SIG-M5 treated with dmso at 0.1 percent for 504 hours (cell line): Measurements from ENCODE around the gene TASP1.
"Not testable (repeated sequence)": the region's sequence is repeated elsewhere in the genome, so short reads cannot be mapped to it uniquely, and the experiment has no call there.

ENCODE experiments used
- DNase-seq: peaks from one replicate; lab custom pipeline; 2025; ENCODE audit not compliant: unreplicated experiment; lab: John Stamatoyannopoulos, UW

TASP1 gene, protein sequence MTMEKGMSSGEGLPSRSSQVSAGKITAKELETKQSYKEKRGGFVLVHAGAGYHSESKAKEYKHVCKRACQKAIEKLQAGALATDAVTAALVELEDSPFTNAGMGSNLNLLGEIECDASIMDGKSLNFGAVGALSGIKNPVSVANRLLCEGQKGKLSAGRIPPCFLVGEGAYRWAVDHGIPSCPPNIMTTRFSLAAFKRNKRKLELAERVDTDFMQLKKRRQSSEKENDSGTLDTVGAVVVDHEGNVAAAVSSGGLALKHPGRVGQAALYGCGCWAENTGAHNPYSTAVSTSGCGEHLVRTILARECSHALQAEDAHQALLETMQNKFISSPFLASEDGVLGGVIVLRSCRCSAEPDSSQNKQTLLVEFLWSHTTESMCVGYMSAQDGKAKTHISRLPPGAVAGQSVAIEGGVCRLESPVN

DNA sequence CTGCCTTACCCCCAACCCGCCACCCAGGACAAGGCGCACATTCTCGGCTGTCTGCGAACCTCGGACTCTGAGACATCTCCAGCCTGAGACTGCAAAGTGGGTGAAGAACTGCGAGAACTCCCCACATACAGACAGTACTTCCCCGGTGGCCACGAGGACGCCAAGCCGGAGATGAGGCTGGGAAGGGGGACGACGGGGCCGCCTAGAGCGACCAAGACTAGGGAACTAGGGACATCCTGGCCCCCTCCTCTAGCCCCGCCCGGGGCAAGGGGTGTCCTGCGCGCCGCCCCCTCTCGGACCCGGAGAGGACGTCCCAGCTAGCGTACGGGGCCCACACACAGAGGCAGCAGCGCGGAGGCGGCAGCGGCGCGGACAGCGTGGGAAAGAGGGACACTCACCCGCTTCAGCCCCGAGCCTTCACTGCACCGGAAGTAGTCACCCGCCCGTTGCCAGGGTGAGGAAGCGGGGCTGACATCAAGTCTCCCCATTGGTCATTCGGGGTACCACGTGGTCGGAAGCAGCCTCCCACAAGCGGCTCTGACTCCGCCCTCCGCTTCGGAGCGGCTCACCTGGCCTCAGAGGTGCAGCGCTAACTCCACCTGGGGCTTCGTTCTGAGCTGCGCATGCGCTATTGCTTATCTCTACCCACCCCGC, at the start of gene TASP1:
Gene TASP1 (minus strand): TSS at position 437 of the 654 bp plus-strand sequence. CDS start 8,854 bp downstream, outside the sequence.
- peak; percentile 95 for DNase-seq

DNA sequence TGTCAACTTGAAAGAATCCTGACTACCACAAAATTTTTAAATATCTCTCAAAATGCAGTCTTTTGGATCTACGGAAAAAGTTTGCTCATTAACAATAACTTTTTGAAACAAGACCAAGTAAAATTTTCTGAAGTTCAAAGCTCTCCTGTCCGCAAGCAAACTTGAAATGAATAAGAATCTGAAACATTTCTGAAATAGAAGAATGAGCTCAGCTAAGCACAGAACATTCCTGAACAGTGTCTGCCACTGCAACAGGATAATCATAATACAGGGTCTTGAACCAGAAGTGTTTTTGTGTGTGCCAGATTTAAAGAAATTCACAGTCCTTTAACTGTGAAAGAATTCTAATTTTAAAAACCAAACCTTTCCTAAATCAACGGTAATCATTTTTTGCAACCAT, 49.1 kb upstream of the TASP1 start:
- no peak for DNase-seq

DNA sequence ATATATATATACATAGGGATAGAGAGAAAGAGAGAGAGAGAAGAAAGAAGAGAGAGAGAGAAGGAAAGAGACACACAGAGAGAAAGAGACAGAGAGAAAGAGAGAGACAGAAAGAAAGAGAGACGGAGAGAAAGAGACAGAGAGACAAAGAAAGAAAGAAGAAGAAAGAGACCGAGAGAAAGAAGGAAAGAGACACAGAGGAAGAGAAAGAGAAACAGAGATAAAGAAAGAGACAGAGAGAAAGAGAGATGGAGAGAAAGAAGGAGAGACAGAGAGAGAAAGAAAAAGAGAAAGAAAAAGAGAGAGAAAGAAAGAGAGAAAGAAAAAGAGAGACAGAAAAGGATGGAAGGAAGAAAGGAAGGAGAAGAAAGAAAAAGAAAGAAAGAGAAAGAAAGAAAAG, 46.9 kb upstream of the TASP1 start:
- DNase-seq, result no peak

DNA sequence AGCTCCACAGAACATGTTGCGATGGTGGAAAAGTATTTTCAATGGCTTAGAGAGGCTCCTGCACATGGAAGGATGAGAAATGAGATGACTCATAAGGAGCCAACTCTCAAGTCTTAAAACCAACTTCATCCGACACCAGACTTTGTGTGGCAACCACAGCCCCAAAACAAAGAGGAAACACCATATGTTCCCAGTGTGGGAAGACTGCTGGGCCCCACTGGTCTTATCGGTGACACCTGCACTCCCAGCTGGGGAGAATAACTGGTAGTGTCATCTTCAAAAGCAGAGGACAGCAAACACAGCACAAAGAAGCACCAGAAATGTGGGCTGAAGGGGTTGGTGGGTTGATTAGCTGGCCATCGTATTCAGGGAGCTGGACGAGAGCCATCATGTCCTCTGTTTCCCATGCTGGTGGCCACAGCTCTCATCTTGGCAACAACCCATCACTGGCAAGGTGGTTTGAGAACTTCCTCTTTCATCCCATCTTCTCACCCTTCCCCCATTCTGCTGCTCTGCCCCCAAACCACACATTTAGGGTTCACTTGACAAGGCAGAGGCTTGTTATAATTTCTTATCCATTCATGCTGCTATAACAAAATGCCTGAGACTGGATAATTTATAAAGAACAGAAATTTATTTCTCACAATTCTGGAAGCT, 46.0 kb upstream of the TASP1 start:
- DNase-seq, result peak; percentile 60

DNA sequence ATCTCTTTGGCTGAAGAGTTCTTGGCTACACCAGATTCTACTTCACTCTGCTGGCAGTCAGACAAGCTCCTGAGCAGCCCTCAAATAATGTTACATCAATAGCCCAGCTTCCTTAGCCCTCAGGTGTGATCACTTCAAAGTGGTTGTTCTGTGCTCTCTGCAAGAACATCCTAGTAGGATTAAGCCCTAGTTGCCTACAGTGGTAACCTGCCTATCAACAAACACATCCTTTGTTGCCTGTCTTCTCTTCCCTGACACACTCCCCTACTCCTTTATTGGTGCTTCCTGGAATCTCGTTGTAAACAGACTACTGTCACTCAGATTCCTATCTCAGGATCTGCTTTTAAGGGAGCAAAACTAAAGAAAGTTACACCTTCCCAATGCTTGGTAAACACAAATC, 45.1 kb upstream of the TASP1 start:
- DNase-seq, result no peak

DNA sequence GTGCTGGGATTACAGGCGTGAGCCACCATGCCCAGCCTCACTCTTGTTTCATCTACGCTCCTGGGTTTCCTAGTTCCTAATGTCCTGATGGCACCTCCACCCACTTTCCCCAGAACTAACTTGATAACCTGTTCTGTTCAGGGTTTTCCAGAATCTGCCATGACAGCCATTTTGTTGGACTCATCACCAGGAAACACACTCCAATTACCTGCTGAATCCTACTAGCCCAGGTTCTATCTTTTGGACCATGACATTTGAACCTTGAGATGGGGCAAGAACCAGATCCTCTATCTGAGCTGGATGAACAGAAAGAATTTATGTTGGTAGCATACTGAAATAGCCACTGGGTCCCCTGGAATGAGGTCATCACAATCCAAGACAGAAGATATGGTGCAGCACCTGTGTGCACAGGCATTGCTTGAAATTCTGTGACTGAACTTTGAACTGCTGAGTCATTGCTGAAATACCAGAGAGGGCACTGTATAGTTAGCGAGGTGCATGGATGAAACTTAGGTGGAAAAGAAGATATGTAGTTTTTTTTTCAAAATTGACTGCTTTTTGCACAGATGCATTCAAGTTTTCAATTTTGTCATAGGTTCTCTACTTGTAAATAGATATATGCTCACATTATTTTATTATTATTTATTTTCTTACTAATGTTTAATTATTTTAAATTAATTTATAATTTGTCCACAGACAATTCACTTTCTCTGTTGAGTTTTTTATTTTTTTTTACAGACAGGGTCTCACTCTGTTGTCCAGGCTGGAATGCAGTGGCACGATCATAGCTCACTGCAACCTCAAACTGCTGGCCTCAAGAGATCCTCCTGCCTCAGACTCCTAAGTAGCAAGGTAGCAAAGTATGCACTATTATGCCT, 42.8 kb upstream of the TASP1 start:
- peak; percentile 3 for DNase-seq

DNA sequence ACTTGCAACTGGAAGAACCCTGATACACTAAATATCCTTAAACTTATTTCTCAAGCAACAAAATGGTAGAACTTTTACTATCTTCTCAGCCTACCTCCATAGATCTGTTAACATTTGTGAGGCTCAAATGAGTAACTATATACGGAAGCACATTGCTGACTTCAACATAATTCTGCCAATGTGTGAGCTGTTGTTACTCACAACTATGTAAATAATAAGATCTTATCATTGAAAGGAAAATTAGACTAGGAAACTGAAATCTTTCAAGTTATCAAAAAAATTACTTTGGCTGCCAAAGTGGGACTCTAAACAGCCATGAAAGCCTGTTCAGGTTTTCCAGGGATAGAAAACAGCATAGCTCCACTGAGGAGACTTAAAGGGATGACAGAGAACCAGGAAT, 40.2 kb upstream of the TASP1 start:
- no peak for DNase-seq

DNA sequence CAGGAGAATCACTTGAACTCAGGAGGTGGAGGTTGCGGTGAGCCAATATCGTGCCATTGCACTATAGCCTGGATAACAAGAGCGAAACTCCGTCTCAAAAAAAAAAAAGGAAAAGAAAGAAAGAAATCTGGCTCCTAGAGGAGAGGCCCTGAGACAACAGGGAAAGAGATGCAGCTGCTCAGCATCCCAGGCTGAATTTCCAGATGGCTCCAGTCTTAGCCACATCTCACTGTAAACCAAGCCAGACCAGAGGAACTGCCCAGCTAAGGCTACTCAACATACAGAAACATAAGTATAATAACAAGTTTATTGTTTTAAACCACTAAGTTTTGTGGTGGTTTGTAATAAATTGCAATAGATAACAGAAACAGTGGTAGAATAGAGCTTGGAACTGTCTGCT, 38.5 kb upstream of the TASP1 start:
- no peak for DNase-seq

DNA sequence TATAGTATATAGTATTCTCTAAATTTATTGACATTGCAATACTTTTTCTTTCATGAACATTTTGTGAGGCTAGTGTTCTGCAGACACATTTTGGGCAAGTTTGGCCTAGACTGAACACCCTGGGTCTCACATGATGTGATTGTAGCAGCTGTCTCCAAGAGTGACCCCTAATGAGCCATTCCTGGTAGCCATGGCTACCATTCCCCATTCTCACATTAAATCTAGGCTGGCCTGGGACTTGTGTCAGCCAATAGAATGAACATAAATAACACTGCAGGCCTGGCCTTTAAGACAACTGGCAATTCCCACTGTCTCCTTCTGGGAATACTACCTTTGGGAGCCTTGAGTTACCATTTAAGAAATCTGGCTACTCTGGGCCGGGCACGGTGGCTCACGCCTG, 38.0 kb upstream of the TASP1 start:
- no peak for DNase-seq

DNA sequence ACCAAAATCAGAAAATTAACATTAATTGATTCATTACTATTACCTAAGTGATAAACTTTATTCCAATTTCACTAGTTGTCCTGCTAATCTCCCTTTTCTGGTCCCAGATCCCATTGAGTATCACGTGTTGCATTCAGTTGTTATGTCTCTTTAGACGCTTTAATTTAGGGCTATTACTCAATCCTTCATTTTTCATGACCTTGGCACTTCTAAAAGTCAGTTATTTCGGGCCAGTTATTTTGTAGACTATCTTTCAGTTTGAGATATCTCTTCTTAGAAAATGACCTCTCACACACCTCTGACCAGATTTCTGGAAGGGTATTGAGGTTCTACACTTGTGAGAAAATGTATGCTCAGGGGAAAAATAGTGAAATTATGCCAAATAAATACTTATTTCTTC, 34.0 kb upstream of the TASP1 start:
- no peak for DNase-seq

DNA sequence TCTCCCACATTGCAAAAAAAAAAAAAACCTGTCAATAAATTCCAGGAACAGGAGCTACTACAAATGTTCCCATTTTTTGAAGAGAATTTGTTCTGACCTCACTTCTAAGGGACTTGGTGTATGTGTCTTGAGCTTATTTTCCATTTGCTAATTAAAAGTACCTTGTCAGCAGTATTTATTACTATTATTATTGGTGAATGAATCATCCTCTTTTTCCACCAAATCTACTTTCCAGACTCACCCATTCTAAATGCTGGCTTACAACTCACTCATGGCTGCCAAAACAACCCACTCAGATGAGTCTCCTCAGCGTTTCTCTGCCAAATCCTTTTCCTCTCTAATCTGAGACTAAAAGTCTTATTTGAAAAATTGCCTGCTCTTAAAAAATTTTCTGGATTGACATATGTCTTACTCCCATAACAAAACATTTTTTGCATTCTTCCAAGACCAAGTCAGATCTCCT, 33.2 kb upstream of the TASP1 start:
- no peak for DNase-seq

DNA sequence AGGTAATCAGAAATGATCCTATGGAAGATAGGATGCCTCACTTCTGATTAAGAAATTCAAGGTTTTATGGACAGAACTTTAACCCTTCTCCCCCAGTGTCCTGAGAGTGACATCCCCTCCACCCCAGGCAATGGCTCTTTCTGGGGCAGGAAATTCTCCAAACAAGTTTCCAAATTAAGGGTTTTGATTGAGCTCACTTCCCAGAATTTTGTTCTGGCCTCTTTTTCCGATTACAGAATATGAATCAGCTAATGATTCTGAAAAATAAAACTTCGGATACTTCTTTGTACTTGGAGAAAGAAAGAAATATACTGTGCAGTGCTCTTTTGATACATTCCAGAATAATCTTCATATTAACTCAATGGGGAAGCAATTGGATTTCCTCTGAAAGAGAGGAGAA, 32.8 kb upstream of the TASP1 start:
- DNase-seq, result no peak

DNA sequence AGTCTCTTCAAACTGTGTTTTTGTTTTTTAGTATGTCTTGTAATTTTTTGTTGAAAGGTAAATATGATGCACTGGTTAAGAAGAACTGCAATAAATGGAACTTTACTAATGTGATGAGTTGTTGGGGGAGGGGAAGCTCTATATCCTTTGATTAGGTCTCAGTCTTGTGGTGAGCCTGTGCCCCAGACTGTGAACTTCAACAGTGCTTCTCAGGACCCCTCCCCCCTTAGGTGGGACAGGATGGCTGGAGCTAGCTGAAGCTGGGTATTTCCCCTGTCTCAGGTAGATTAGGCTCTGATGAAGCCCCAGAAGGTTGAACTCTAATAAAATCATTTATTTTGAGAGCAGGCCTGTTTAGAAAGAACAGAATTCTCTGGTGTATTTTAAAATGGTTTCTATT, 31.4 kb upstream of the TASP1 start:
- DNase-seq, result no peak

DNA sequence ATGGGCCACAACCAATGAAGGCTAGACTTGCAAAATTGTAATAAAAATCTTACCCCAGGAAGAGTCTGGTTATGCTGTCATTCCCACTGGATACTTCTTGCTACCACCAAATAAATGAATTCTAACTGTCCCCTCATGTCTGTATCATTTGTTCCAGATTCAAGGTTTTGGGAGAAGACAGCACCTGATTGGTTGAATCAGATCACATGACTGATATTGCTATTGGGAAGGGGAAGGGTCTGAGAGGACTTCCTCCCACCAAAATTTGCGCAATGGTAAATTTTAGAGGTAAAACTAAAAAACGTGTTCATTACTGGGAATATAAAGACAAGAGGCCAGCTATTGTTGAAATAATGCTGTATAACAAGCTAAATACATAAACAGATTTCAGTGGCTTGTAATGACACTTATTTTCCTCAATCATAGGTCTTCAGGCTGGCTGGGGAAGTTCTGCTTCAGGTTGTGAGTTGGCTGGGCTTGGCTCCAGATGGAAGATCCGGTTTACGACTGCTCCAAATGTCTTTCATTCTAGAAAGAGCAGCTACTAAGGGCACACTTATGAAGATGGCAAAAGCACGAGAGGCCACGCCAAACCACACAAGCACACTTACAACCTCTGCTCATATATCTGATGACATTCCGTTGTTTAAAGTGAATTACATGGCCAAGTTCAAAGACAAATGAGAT, 27.1 kb upstream of the TASP1 start:
- no peak for DNase-seq

DNA sequence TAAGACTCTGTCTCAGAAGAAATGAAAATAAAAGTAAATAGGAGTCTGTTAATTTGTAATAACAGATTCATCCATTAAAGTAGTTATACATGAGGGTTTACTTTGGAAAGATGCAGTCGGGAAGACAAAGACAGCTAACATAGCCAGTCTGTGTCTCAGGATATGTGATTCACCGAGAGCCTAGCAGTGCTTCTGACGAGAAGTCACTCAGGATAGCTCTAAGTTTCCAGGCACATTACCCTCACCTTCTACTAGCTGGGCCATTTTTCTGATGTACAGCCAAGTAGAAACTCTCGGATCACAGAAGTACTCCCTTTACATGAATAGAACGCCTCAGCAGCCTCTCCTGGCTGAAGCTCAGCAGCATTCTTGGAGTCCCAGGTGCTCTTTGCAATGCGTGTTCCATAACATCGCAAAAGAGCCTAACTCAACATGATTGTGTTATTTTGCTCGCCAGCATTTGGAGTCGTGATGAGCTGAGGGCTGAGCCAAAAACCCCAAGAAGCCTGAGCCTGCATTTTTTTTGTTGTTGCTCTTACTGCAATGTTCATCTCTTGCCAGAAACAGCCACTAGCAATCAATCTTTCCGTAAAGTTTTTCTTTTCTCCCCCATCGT, 22.4 kb upstream of the TASP1 start:
- no peak for DNase-seq

DNA sequence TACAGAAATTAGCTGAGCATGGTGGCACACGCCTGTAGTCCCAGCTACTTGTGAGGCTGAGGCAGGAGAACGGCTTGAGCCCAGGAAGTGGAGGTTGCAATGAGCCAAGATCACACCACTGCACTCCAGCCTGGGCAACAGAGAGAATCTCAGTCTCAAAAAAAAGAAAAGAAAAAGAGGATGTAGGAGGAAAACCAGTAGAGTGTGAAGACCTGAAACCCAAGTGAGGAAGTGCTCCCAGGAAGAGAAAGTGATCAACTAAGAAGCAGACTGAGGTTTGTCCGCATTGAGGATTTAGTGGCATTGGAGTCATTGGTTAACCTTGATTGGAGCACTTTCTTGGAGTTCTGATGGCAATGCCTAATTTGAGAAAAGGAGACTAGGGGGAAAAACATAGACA, 20.6 kb upstream of the TASP1 start:
- peak; percentile 62 for DNase-seq

DNA sequence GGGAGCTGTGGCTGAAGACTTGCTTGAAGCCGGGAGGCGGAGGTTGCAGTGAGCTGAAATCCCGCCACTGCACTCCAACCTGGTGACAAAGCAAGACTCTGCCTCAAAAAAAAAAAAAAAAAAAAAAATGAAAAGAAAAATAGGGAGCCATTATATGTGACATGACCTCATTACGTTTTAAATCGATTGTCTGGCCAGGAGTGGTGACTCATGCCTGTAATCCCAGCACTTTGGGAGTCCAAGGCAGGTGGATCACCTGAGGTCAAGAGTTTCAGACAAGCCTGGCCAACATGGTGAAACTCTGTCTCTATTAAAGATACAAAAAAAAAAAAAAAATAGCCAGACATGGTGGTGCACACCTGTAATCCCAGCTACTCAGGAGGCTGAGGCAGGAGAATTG, 19.3 kb upstream of the TASP1 start:
- not testable (repeated sequence) for DNase-seq

DNA sequence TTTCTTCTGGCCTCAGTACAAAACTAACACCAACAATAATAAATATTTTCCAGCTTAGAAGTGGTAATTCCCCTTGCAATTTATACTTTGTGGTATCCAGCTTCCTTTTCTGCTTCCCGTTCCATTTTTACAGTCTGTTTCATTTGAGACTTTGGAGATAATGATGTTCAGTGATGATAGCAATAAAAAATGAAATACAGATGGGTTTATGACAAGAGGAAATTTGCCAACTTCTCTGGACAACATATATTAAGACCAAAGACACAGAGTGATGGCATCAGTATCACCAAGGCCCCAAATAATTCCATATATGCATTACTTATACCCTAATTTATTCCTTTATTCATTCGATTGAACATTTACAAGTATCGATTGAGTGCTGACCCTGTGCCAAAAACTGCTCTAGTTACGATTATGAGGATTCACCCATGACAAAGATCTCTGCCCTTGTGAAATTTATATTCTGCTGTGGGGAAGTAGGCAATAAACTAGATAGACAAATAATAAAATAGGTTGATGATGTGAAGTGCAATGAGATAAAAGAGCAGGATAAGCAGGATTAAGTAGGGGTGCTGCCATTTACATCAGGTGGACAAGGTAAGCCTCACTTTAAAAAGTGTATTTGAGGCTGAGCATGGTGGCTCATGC, 18.1 kb upstream of the TASP1 start:
- DNase-seq, result no peak

DNA sequence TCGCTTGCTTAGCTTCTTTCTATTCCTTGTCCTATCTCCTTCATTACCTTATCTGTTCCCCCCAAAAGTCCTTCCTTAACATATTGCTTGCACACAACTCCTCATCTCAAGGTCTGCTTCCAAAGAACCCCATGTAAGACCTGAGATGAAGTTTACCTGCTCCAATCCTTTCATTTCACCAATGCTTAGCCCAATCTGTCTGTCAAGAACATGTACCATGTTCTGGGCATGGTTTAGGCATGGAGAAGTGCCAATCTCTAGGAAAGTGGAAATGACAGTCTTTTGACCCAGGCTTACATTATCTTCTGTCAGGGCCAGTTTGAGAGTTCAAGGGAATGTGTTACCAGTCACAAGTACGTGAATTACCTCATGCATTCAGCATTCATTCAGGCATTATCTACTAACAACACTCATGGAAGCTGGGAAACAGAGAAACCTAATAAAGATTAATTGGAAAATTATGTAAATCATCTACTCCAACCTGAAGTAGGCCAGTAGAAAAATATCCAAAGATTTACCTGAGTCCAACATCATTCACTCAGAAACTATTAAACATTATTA, 15.8 kb upstream of the TASP1 start:
- no peak for DNase-seq
